ENCODE measurements around the gene DUSP9. TPM values are rescaled to one million over a fixed set of nuclear protein-coding genes. Genes with fewer than 3 reads are reported as not detected.

Gene DUSP9
- total RNA-seq, 2 experiments from 2014 or later, result not detected

- H3K4me3 Mint-ChIP-seq, result no peak overlapping the region
- H3K9me3 Mint-ChIP-seq, result no peaks in the 10 kb centered on the region
- ChIA-PET CTCF (interaction anchor here (0.6 to 1.0 kb wide), 3 partner anchors 14 to 174 kb away, joined by 3 read pairs; no protein-coding TSS in a partner anchor), POLR2A (no interaction called here)
- H3K36me3 Mint-ChIP-seq (ENCODE audit: low read depth), result no peaks in the 10 kb centered on the region
- H3K4me1 Mint-ChIP-seq, result peaks cover 9% of the 10 kb centered on the region
- peaks cover 39% of the 10 kb centered on the region for H3K27me3 Mint-ChIP-seq
- DNase-seq, result no peak
- H3K27ac Mint-ChIP-seq, result no peak overlapping the region
Observed at GRCh38 chrX:153642655-153643430, 4.2 kb upstream of the DUSP9 start.

GRCh38 chrX:153643431-153644351 lies 3.3 kb upstream of the DUSP9 start:
- Mint-ChIP-seq H3K27ac (no peak overlapping the region), H3K4me3 (no peak overlapping the region), H3K9me3 (no peaks in the 10 kb centered on the region), H3K36me3 (ENCODE audit: low read depth) (no peaks in the 10 kb centered on the region), H3K4me1 (peaks cover 9% of the 10 kb centered on the region), H3K27me3 (peaks cover 43% of the 10 kb centered on the region)
- no peak for DNase-seq
- CTCF ChIA-PET, result interaction anchor here (0.5 to 1.3 kb wide), 7 partner anchors 10 to 611 kb away, joined by 3 to 6 read pairs (median 3); no protein-coding TSS in a partner anchor
- POLR2A ChIA-PET, result no interaction called here

GRCh38 chrX:153644356-153645125 lies 2.5 kb upstream of the DUSP9 start:
- Mint-ChIP-seq H3K27me3 (peaks cover 46% of the 10 kb centered on the region), H3K4me3 (no peak overlapping the region), H3K36me3 (ENCODE audit: low read depth) (no peaks in the 10 kb centered on the region), H3K4me1 (peaks cover 9% of the 10 kb centered on the region), H3K9me3 (no peaks in the 10 kb centered on the region), H3K27ac (no peak overlapping the region)
- ChIA-PET CTCF (interaction anchor here (0.9 to 1.3 kb wide), 5 partner anchors 9 to 612 kb away, joined by 3 to 6 read pairs (median 3); no protein-coding TSS in a partner anchor), POLR2A (no interaction called here)
- no peak for DNase-seq

- Mint-ChIP-seq H3K27me3 (peaks cover 45% of the 10 kb centered on the region), H3K9me3 (no peaks in the 10 kb centered on the region), H3K4me3 (no peak overlapping the region), H3K27ac (no peak overlapping the region), H3K36me3 (ENCODE audit: low read depth) (no peaks in the 10 kb centered on the region), H3K4me1 (peaks cover 9% of the 10 kb centered on the region)
- CTCF ChIA-PET, result interaction anchor here (0.9 to 1.5 kb wide), 6 partner anchors 9 to 612 kb away, joined by 3 to 8 read pairs (median 4); no protein-coding TSS in a partner anchor
- POLR2A ChIA-PET, result interaction anchor here (1.4 kb wide), 1 partner anchor 45 kb away, joined by 3 read pairs; no protein-coding TSS in a partner anchor
- no peak for DNase-seq
Observed at GRCh38 chrX:153645151-153645550, 1.9 kb upstream of the DUSP9 start.

- Mint-ChIP-seq H3K9me3 (no peaks in the 10 kb centered on the region), H3K27ac (no peak overlapping the region), H3K36me3 (ENCODE audit: low read depth) (no peaks in the 10 kb centered on the region), H3K4me3 (no peak overlapping the region), H3K4me1 (peaks cover 9% of the 10 kb centered on the region), H3K27me3 (peaks cover 43% of the 10 kb centered on the region)
- ChIA-PET POLR2A (interaction anchor here (0.7 to 1.4 kb wide), 2 partner anchors 46 to 92 kb away, joined by 3 read pairs; no protein-coding TSS in a partner anchor), CTCF (interaction anchor here (1.3 to 1.5 kb wide), 2 partner anchors 14 to 22 kb away, joined by 3 to 8 read pairs; no protein-coding TSS in a partner anchor)
- DNase-seq, result no peak
Observed at GRCh38 chrX:153645921-153646488, 998 bp upstream of the DUSP9 start.

- Mint-ChIP-seq H3K27me3 (peaks cover 40% of the 10 kb centered on the region), H3K4me1 (peaks cover 5% of the 10 kb centered on the region), H3K27ac (no peak overlapping the region), H3K9me3 (no peaks in the 10 kb centered on the region), H3K4me3 (no peak overlapping the region), H3K36me3 (ENCODE audit: low read depth) (no peaks in the 10 kb centered on the region)
- no peak for DNase-seq
- ChIA-PET CTCF (interaction anchor here (1.1 to 1.4 kb wide), 5 partner anchors 10 to 93 kb away, joined by 3 to 4 read pairs (median 3); no protein-coding TSS in a partner anchor), POLR2A (interaction anchor here (1.0 kb wide), 1 partner anchor 10 kb away, joined by 3 read pairs; no protein-coding TSS in a partner anchor)
Observed at GRCh38 chrX:153647461-153648357, 706 bp downstream of the DUSP9 start.

- no peak for DNase-seq
- Mint-ChIP-seq H3K9me3 (no peaks in the 10 kb centered on the region), H3K36me3 (ENCODE audit: low read depth) (no peaks in the 10 kb centered on the region), H3K4me3 (no peak overlapping the region), H3K4me1 (peaks cover under 1% of the 10 kb centered on the region), H3K27ac (no peak overlapping the region), H3K27me3 (peaks cover 32% of the 10 kb centered on the region)
- CTCF ChIA-PET, result interaction anchor here (1.1 to 2.0 kb wide), 6 partner anchors 9 to 94 kb away, joined by 3 to 7 read pairs (median 3); no protein-coding TSS in a partner anchor
- POLR2A ChIA-PET, result no interaction called here
Observed at GRCh38 chrX:153648358-153649177, 1.6 kb downstream of the DUSP9 start.

- no peaks in the 10 kb centered on the region for H3K4me1 Mint-ChIP-seq
- POLR2A ChIA-PET, result no interaction called here
- no peaks in the 10 kb centered on the region for H3K9me3 Mint-ChIP-seq
- H3K4me3 Mint-ChIP-seq, result no peak overlapping the region
- no peaks in the 10 kb centered on the region for H3K36me3 Mint-ChIP-seq (ENCODE audit: low read depth)
- CTCF ChIA-PET, result interaction anchor here (1.1 to 2.1 kb wide), 7 partner anchors 12 to 110 kb away, joined by 3 to 7 read pairs (median 4); no protein-coding TSS in a partner anchor
- H3K27me3 Mint-ChIP-seq, result peaks cover 30% of the 10 kb centered on the region
- H3K27ac Mint-ChIP-seq, result no peak overlapping the region
- DNase-seq, result peak; percentile 33
Observed at GRCh38 chrX:153649178-153649914, 2.3 kb downstream of the DUSP9 start.

- no peak overlapping the region for H3K27ac Mint-ChIP-seq
- no peak for DNase-seq
- H3K36me3 Mint-ChIP-seq (ENCODE audit: low read depth), result no peaks in the 10 kb centered on the region
- peaks cover 24% of the 10 kb centered on the region for H3K27me3 Mint-ChIP-seq
- CTCF ChIA-PET, result interaction anchor here (1.2 to 2.1 kb wide), 4 partner anchors 11 to 110 kb away, joined by 4 to 7 read pairs (median 6); no protein-coding TSS in a partner anchor
- POLR2A ChIA-PET, result no interaction called here
- no peak overlapping the region for H3K4me3 Mint-ChIP-seq
- H3K9me3 Mint-ChIP-seq, result no peaks in the 10 kb centered on the region
- no peaks in the 10 kb centered on the region for H3K4me1 Mint-ChIP-seq
Observed at GRCh38 chrX:153649915-153650782, 3.1 kb downstream of the DUSP9 start.

All from activated CD4-positive, alpha-beta memory T cell treated with anti-CD3 and anti-CD28 coated beads, Interleukin-2, amount 10 ng/mL, durations not matched to agents 7 days and 5 days (primary cell).